DOHH2 (cell line): ENCODE data around the gene UNC5B.

Experiments
- H3F3A ChIP-seq: fragments of 200-600 bp; sonication (generic), shearing (Covaris generic); 2 replicates; pipeline ENCODE4 v1.6.0; 2016; ENCODE audit warnings: antibody characterized with exemption, mild to moderate bottlenecking; ENCODE audit not compliant: control insufficient read depth, insufficient read depth
- H3K27ac ChIP-seq: fragments of 200-600 bp; sonication (generic); 2 replicates; pipeline ENCODE4 v1.5.1; 2014; ENCODE audit warnings: low read depth, mild to moderate bottlenecking, low read length, moderate library complexity
- H3K27me3 ChIP-seq: fragments of 200-600 bp; sonication (generic); 2 replicates; pipeline ENCODE4 v1.6.1; 2014; ENCODE audit warnings: mild to moderate bottlenecking, low read length, mixed read lengths; ENCODE audit not compliant: control insufficient read depth
- H3K36me3 ChIP-seq: fragments of 200-600 bp; sonication (generic); 2 replicates; pipeline ENCODE4 v1.6.1; 2014; ENCODE audit warnings: mild to moderate bottlenecking, low read length, moderate library complexity, mixed read lengths; ENCODE audit not compliant: control insufficient read depth
- H3K4me1 ChIP-seq: fragments of 200-600 bp; sonication (generic); 2 replicates; pipeline ENCODE4 v1.6.1; 2014; ENCODE audit warnings: mild to moderate bottlenecking, low read length, mixed read lengths; ENCODE audit not compliant: control insufficient read depth
- H3K4me2 ChIP-seq: fragments of 200-600 bp; sonication (generic); 2 replicates; pipeline ENCODE4 v1.6.0; 2014; ENCODE audit warnings: mild to moderate bottlenecking, low read length, moderate library complexity
- H3K4me3 ChIP-seq: fragments of 200-600 bp; sonication (generic); 2 replicates; pipeline ENCODE4 v1.5.1; 2014; ENCODE audit warnings: mild to moderate bottlenecking, low read length, mixed read lengths
- H3K79me2 ChIP-seq: fragments of 200-600 bp; sonication (generic); 2 replicates; pipeline ENCODE4 v1.6.1; 2014; ENCODE audit warnings: mild to moderate bottlenecking, low read length, mixed read lengths; ENCODE audit not compliant: control insufficient read depth
- H3K9me2 ChIP-seq: fragments of 200-600 bp; sonication (generic); replicated peaks from 2 replicates; pipeline ENCODE4 v1.6.1; 2014; ENCODE audit warnings: mild to moderate bottlenecking, low read length, mixed read lengths; ENCODE audit not compliant: control insufficient read depth
- H3K9me3 ChIP-seq: fragments of 200-600 bp; sonication (generic); 2 replicates; pipeline ENCODE4 v1.6.1; 2014; ENCODE audit warnings: antibody characterized with exemption, low read length, mixed read lengths; ENCODE audit not compliant: control insufficient read depth, insufficient read depth
- H4K20me1 ChIP-seq: fragments of 200-600 bp; sonication (generic); 2 replicates; pipeline ENCODE4 v1.6.0; 2014; ENCODE audit warnings: low read depth, mild to moderate bottlenecking, antibody characterized with exemption, low read length, moderate library complexity; ENCODE audit not compliant: control insufficient read depth, insufficient read depth
- CTCF ChIP-seq: fragments of 200-600 bp; sonication (generic); IDR thresholded peaks from one replicate; pipeline ENCODE4 v1.5.1; 2014; ENCODE audit warnings: antibody characterized with exemption, mild to moderate bottlenecking, low read depth, low read length; ENCODE audit not compliant: poor library complexity, severe bottlenecking
- EZH2phosphoT487 ChIP-seq: fragments of 200-600 bp; sonication (generic); IDR thresholded peaks from 2 replicates; pipeline ENCODE4 v1.6.1; 2017; ENCODE audit warnings: borderline replicate concordance, mild to moderate bottlenecking, antibody characterized with exemption, low read length, moderate library complexity, mixed read lengths

The UNC5B gene

GRCh38 chr10:71290331-71290730, 78.0 kb downstream of the UNC5B start:
- H3K27me3 ChIP-seq = no peaks in the 10 kb centered on the region
- no peak overlapping the region for H3K4me2 ChIP-seq
- H3K4me1 ChIP-seq = no peaks in the 10 kb centered on the region
- H3K9me3 ChIP-seq = no peaks in the 10 kb centered on the region
- H3K79me2 ChIP-seq = no peaks in the 10 kb centered on the region
- no peaks in the 10 kb centered on the region for H4K20me1 ChIP-seq
- H3K27ac ChIP-seq = no peak overlapping the region
- H3K4me3 ChIP-seq = no peak overlapping the region
- H3K36me3 ChIP-seq = no peaks in the 10 kb centered on the region
- TF ChIP-seq EZH2phosphoT487 (no peak), CTCF (no peak)
- H3F3A ChIP-seq = no peaks in the 10 kb centered on the region
- no peaks in the 10 kb centered on the region for H3K9me2 ChIP-seq

DNA sequence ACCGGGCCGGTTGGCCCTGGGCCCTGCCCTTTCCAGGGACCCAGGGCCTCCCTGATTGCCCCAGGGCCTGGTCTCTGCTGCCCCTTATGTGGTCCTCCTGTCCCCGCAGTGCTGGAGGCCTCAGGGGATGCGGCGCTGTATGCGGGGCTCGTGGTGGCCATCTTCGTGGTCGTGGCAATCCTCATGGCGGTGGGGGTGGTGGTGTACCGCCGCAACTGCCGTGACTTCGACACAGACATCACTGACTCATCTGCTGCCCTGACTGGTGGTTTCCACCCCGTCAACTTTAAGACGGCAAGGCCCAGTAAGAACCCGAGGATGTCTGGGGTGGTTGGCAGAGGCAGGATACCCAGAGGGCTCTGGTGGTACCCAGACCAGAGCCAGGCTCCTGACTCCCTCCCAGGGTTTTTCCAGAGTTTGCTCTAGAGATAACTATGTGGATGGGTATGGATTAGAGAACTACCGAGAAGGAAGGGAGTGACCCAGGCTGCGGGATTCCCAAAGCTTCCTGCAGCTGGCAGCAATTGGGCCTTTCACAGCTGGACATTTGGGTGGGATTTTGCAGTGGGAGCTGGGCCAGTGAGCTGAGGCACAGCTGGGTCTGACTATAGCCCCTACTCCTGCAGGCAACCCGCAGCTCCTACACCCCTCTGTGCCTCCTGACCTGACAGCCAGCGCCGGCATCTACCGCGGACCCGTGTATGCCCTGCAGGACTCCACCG, 78.6 kb downstream of the UNC5B start:
- Histone ChIP-seq H3K9me2 (no peaks in the 10 kb centered on the region), H3K36me3 (no peaks in the 10 kb centered on the region), H3K9me3 (no peaks in the 10 kb centered on the region), H3K4me1 (no peaks in the 10 kb centered on the region), H3K27ac (no peak overlapping the region), H4K20me1 (no peaks in the 10 kb centered on the region), H3K4me3 (no peak overlapping the region), H3F3A (no peaks in the 10 kb centered on the region), H3K79me2 (no peaks in the 10 kb centered on the region), H3K4me2 (no peak overlapping the region), H3K27me3 (no peaks in the 10 kb centered on the region)
- TF ChIP-seq EZH2phosphoT487 = no peak
- TF ChIP-seq CTCF = no peak

- Histone ChIP-seq H3K36me3 (no peaks in the 10 kb centered on the region), H3K9me2 (no peaks in the 10 kb centered on the region), H3K9me3 (no peaks in the 10 kb centered on the region), H3F3A (no peaks in the 10 kb centered on the region), H3K79me2 (no peaks in the 10 kb centered on the region), H3K27me3 (no peaks in the 10 kb centered on the region), H3K27ac (no peak overlapping the region), H4K20me1 (no peaks in the 10 kb centered on the region), H3K4me1 (no peaks in the 10 kb centered on the region), H3K4me3 (no peak overlapping the region), H3K4me2 (no peak overlapping the region)
- TF ChIP-seq CTCF (no peak), EZH2phosphoT487 (no peak)
Observed at GRCh38 chr10:71291528-71291900, 79.1 kb downstream of the UNC5B start.
